GM18517 (cell line): ENCODE results near the gene DYNC1I2.

Experiments used
- ATAC-seq: cut with Tn5 transposase; IDR thresholded peaks from one replicate; pipeline ENCODE4 v1.9.1; 2021; ENCODE audit warnings: mild to moderate bottlenecking, moderate library complexity; ENCODE audit not compliant: unreplicated experiment

Gene DYNC1I2

DNA sequence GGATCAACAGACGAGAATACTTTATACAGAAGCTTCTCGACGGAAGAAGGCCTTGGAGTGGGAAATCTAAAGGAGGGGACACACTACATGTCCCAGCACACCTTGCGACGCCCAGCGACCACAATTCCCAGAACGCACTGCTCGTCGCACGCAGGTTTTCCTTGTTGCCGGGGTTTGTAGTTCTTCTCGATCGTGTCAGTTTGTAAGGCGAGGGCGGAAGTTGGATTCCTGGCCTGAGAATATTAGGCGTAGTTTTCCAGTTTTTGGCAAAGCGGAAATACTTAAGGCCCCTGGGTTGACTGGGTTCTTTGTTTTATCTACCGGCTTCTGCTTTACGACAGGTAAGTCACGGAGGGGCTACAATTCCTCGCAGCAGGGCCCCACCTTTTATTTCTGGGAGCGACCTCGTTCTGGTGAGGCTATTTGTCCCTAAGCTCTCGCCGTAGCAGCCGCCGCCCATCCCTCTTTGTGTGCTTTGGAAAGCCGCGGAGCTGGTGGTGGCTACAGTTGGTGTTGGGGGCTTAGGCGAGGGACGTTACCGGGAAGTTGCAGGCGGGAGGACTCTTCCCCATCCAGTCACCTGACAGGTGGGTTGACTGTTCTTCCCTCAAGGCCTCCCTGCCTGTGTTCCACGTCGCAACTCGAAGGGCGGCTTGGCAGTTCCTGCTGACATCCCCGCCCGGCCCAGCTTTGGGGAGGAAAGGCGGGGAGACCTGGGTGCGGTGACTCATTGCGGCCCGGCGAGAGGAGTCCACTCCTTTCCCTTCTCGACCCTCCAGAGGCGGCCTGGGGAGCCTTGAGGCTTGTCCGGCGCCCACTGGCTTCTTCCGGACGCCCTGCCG lies at the start of gene DYNC1I2:
Gene DYNC1I2 (plus strand): TSS at position 183 of the 842 bp plus-strand sequence. CDS start 2,687 bp downstream, outside the sequence.
- ATAC-seq, result peak; percentile 74

DNA sequence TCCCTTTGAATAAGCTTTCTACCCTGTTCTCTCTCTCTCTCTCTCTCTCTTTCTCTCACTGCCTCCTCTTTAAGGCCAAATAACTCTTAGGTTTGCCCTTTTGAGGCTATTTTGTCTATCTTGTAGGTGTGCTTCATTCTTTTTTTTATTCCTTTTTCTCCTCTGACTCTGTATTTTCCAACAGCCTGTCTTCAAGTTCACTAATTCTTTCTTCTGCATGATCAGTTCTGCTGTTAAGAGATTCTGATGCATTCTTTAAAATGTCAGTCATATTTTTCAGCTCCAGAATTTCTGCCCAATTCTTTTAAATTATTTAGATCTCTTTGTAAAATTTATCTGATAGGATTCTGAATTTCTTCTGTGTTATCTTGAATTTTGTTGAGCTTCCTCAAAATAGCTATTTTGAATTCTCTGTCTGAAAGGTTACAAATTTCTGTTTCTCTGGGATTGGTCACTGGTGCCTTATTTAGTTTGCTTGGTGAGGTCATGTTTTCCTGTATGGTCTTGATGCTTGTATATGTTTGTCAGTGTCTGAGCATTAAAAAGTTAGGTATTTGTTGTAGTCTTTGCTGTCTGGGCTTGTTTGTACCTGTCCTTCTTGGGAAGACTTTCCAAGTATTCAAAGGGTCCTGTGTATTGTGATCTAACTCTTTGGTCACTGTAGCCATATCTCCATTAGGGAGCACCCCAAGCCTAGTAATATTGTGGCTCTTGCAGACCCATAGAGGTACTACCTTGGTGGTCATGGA lies 35.4 kb upstream of the DYNC1I2 start:
- peak; percentile 13 for ATAC-seq

DNA sequence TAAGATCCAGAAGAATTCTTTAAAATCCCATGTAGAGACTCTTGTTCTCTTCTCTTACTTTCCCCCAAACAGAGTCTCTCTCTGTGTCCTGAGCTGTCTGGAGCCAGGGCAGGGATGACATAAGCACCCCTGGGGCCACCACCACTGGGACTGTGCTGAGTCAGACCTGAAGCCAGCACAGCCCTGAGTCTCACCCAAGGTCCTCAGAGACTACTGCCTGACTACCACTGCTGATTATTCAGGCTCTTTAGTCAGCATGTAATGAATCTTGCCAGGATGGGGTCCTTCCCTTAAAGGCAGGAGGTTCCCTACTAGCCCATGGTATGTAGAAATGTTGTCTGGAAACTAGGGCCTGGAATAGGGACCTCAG lies 34.9 kb upstream of the DYNC1I2 start:
- ATAC-seq, result peak; percentile 73

DNA sequence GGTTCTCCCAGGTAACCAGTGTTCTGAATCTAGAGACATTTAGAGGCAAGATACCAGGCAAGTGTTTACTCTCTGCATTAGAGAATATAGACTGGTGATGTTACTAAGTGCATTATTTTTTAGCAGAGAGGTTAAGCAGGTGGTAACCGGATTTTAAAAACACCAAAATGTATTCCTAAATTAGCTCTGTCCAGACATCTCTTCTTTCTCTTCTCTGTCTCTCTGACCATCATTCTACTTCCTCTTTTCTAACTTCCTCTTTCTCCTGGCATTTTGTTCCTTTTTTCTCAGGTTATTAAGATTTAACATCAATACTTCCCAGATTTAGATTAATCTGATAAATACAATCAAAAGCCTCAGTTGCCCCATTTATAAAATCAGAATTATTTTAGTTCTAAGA lies 31.7 kb upstream of the DYNC1I2 start:
- ATAC-seq, result peak; percentile 85

DNA sequence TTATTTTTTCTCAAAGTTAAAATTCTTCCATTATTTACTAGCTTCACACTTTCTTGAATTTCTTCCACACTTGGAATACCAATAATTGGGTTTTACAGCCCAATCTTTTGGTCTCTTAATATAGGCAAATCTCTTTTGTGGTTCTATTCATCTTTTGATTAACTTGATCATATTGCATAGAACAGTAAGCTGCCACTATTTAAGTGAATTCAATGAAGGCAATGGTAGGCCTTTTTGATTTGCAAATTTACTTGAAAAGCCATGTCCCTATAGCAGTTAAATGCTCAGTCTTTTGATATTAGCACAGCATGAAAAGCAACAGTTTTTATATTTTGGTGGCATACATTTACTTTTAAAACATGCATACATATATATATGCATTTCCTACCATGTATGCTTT lies 20.2 kb upstream of the DYNC1I2 start:
- no peak for ATAC-seq

DNA sequence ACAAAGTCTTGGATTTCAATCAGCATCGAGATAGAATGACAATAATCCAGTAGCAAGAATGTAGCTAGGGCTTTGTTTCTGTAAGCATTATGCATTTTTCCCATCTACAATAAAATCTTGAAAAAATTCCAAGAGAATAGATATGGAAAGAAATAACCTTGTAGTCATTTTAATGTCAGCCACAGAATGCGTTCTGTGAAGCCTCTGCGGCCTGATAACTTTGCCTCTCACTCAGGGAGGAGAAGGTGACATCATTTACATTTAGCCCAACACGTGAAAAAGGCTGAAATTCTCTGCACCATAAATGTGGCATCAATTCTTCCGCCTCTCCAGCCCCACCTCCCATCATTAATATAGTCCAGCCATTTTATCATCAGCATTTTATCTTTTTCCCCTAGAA lies 19.1 kb upstream of the DYNC1I2 start:
- ATAC-seq, result no peak

DNA sequence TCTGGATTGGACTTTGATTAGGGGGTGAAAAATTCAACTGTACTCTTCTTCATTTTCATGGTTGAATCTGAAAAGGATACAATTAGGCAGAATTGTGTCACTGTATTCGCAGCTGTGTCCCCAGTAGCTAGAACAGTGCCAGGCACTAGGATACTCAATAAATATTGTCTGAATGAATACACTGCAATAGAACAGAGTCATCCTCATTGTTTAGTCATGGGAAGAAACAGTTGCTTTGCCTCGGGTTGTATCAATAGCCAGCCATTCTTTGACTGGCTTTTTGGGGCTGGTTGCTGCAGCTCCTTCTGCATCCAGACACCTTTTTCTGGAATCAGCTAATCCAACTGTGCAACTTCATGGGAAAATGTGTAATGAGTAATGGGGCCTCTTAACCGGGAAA lies 18.1 kb upstream of the DYNC1I2 start:
- ATAC-seq, result no peak

DNA sequence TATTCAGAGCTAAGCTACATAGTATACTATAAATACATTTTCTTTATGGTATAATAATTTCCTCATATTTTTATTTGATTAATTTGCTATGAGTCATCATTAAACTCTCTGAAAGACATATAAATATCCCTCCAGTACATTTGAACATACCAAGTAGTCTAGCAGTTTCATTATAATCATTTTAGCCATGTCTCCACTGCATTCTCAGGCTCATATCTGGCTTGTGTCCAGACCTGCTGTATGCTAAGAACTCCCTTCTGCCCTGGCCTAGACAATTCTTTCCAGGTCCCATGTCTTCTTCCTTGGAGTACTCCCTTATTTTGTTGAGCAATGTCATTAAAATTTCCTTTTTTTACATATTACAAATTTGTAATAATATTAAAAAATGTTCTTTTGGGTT lies 16.6 kb upstream of the DYNC1I2 start:
- ATAC-seq, result no peak

DNA sequence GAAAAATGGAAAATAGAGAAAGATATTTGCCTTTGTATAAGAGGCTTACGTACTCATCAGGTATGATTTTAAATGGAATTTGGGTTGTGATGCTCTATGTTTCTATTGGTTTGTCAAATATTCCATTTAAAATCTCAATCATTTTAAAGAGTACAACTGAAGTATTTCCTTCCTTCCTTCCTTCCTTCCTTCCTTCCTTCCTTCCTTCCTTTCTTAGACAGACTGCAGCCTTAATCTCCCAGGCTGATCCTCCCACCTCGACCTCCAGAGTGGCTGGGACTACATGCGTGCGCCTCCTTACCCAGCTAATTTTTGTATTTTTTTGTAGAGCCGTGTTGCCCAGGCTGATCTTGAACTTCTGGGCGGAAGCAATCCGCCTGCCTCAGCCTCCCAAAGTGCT lies 15.4 kb upstream of the DYNC1I2 start:
- ATAC-seq, result no peak

DNA sequence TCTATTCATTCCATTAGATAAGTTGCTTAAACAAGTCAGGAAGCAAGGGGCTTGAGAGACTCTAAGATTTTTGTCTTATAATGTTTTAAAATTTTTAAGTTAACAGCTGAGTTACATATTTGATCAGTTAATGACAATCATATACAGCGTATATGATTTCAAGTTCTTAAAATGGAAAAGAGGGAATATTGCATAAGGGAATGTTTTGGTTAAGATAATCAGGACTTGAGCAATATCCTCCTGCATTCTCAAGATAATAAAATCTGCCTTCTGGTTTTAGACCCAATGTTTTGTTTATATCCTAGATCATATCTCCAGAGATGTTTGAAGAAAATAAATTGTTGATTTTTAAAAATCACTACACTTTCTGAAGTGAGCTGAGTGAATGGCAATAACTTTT lies 13.4 kb upstream of the DYNC1I2 start:
- no peak for ATAC-seq

DNA sequence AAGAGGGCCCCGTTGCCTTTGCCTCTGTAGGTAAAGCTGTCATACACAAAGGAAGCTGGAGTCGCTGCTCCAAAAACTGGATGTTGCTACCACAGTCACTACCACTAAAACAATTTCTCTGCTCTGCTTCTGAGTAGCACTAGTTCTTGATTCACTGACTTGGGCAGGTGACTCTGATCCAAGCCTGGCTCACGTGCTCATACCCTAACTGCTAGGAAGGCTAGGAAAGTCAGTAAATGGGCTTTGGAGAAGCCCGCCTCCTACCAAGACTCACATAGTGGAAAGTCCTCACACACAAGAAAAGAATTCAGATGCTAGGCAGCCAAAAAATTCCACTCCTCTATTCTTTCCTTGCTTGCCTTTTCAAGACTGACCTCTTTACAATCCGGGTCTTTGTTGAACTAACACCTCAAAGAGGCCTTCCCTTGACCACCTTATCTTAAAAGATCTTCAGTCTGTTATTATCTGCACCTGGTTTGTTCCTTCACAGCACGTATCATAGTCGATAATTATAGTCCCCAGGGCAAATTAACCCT lies 11.4 kb upstream of the DYNC1I2 start:
- no peak for ATAC-seq

DNA sequence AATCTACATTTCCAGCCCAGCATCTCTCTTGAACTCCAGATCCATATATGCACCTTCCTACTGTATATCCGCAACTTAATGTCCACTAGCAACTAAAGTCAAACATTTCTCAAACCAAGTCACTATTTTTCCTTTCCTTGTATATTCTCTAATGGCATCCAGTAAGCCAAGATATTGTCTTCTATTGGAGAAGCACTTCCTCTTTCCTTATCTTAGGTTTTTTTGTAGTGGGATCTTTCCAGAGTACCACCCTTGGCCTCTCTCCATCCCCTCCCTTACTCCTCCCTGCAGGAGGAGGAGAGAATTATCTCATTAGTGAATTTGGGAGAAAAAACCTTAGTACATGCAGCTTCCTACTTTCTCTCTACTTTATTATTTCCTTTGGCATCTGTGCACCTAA lies 8.7 kb upstream of the DYNC1I2 start:
- no peak for ATAC-seq

DNA sequence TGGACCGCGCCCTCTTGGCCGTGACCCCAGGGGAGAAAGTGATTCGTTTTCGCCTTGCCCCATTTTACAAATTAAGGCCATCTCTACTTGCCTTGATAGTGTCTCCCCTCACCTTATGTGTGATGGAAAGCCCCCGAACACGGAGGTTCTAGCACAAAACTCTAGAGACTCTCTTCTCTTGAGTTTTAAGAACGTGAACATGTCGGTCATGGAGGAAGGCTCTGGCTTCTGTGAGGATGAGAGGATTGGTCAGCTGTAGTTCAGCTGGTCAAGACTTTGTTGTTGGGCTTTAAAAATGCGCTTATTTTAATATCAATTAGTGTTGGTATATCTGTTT lies 828 bp downstream of the DYNC1I2 start:
- peak; percentile 20 for ATAC-seq

DNA sequence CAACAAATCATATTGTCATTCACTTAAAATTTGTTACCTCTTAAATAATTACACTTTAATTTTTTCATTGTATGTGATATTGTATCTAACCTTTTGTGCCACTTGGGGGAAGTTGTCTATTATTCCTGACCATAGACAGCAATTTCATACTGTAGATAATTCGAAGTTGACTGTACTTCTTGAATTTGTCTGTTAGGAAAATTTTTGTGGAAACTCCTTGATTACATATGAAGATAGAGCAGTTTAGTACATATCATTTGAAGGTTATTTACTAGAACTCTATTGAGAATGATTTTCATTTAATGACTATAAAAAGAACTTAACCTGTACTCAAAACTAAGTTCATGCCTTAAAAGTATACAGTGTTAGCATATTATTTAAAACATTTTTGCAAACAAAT lies 5.1 kb downstream of the DYNC1I2 start:
- no peak for ATAC-seq

DNA sequence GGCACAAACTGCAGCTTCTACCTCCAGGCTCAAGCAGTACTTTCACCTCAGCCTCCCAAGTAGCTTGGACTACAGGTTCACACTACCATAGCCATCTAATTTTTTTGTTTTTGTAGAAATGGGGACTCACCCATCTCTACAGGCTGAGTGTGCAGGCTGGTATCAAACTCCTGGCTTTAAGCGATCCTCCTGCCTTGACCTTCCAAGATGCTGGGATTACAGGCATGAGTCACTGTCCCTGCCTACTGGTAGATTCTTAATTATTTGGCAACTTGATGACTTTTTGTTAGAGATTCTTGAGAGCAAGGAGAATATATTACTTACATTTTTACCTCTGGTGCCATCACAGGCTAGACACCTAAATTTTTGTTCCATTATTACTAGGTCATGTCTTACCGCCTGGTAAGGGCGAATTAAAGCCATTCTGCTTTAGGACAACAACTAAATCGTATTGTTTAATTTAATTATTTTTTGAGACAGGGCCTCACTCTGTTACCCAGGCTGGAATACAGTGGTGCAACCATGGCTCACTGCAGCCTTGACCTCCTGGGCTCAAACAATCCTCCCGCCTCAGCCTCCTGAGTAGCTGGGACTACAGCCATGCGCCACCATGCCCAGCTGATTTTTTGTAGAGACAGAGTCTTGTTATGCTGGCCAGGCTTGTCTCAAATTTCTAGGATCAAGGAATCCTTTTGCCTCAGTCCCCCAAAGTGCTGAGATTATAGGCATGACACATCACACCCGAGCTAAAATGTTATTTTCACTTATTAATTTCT lies 15.7 kb downstream of the DYNC1I2 start:
- ATAC-seq, result no peak

DNA sequence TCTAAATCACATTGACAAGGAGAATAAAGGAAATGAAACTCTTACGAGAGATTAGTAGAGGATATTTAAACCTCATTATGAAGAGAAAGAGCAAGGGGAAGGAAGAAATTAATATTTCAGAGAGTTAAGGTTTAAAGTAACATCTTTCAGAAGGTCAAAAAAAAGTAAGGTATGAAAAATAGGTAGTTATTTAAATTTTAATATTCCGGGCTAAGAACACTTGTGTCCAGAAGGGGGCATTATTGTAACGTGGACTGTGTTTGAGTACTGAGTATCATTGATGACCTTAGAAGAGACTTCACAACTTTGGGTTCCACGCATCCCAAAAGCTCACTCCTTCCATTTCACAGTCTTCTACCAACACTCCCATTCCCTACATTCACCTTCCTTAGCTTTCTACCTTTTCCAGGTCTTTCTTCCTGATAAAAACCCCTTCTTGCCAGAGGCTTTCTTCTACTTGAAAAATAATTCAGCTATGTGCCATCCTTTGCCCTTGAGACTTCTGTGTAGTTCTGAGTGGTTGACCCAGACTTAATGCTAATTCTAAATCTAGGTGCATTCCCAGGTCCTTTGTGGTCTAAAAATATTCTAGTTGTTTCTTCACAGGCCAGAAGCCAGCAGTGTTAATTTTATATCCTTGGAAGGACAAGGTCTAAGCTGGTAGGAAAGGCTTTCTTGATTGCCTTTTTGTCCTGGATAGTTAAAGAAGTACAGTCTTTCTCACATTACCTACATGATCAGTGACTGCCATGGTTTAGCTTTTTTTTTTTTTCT lies 16.5 kb downstream of the DYNC1I2 start:
- no peak for ATAC-seq

DNA sequence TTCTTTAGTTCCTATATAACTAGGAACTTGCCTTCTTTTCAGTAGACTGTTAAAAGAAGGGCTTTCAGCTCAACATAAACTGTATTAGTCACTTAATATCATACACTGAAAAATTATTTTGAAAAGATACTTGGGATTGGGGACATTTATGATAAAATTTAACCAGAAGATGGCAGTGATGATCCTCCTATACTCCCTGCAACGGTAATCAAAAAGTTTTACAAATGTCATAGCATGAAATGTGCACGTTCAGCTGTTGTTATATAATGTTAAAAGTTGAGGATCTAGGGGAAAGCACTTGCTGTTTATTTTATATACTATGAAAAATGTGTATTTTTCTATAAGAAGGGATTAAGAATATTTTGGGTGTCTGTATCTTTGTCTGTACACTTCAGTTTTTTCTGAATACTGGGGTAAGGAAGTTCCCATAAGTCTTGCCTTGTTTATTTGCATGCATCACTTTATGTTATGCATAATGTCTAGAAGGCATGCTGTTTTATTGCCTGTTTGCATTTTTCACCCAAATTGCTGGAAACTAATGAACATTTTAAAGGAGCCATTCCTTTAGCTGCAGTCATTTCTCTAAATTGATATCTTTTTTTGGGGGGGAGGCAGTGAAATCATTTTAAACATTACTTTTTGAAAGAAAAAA lies 19.0 kb downstream of the DYNC1I2 start:
- ATAC-seq, result no peak

DNA sequence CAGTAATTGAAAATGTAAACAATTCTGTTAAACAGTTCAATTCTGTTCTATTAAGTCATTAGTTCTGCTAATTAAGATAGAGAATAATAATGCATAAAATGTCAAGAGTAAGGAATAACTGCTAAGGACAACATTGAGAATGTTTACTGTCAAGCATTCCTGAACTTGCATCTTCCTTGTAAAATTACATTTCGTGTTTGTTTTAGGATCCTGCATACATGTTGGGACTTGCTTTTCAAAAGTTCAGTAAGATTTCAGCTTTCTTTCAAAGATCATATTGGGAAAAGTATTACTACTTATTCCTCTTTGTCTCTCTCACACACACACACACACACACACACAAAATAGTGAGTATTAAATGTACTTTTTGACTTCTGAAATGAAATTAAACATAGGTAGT lies 20.5 kb downstream of the DYNC1I2 start:
- ATAC-seq, result no peak

DNA sequence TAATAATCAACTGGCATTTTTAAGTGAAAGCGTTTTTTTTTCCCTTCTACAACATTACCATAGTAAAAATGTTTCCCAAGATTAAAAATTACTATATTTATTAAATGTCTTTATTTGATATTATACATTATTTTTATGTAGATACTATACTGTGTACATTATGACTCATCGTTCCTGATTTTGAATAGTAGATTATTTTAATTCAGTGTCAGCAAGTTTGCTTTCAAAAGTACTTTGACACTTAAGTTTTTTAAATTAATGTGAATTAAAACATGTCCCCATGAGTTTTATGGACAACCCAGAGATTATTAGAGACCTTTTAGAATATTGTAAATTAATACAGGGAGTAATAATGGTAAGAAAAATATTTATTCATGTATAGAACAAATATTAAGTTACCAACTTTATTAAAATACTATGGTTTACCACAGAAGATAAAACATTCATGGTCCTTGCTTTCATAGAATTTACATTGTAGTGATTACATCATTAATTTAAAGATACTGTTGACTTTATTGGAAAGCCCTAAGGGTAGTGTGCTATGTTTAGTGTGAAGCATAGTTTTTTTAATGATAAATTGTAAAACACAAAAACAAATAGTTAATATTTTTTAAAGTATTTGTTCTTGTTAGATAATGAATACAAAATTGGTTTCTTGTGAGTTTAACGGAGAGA lies 21.9 kb downstream of the DYNC1I2 start:
- no peak for ATAC-seq

DNA sequence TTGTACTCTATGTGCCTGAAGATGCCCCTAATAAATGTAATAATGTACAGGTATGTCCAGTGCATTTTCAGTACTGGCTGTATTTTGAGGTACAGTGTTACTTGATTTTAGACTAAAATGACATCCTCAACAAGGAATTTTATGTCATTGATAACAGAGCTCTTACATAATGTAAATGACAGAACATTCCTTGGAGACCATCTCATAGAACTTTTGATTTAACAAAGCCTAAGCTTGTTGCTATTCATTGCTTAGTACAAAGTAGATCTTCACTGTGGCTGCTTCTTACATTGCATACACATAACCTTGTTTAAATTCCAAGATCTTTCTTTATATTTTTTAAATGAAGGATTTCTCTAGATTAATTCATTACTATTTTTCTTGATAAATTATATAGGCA lies 24.1 kb downstream of the DYNC1I2 start:
- ATAC-seq, result no peak
